Colonic mucosa (tissue), 4 donors: ENCODE measurements around the gene NFIA. TPM values are rescaled to one million over a fixed set of nuclear protein-coding genes. Genes with fewer than 3 reads are reported as not detected.

Experiments
- DNase-seq: peaks from one replicate; pipeline ENCODE4 v3.0.0-alpha.2; 2020
- H3K27ac ChIP-seq: fragments of 200-600 bp; one replicate; pipeline ENCODE4 v1.8.0; 2021
- H3K27me3 ChIP-seq: fragments of 200-600 bp; one replicate; pipeline ENCODE4 v1.8.0; 2021
- H3K36me3 ChIP-seq: fragments of 200-600 bp; one replicate; pipeline ENCODE4 v1.8.0; 2021
- H3K4me1 ChIP-seq: fragments of 200-600 bp; one replicate; pipeline ENCODE4 v1.8.0; 2021; ENCODE audit warnings: mild to moderate bottlenecking
- H3K4me3 ChIP-seq: fragments of 200-600 bp; one replicate; pipeline ENCODE4 v1.8.0; 2021
- H3K9ac ChIP-seq, 2 donors: one replicate each; pipeline ENCODE4 v1.7.0; 2013; ENCODE audit warnings: control low read depth in 2 of 2, low read depth in 2 of 2, low read length in 2 of 2
- H3K9me3 ChIP-seq: fragments of 200-600 bp; one replicate; pipeline ENCODE4 v1.8.0; 2021
- CTCF ChIP-seq: fragments of 200-600 bp; IDR thresholded peaks from one replicate; pipeline ENCODE4 v1.8.0; 2022; ENCODE audit warnings: antibody characterized with exemption, mild to moderate bottlenecking
- intact Hi-C: fragments of 100-400 bp; cut with DNase I; formaldehyde crosslinking; loops from one replicate; pipeline ENCODE4 v1.14.1; 2022
- total RNA-seq, 2 donors: library from RNA; stranded (reverse); fragmentation: NEBNext Ultra II Directional in 1 of 2; extraction: Animal tissue kit (Norgen Biotek cat#: 25700) in 1 of 2; gene quantifications; one replicate each; pipeline ENCODE4 v1.2.1, GENCODE V29; 2021
- donor health status: healthy.
- donor health status: DM: no; HTN: no; CAD: no.
- donor health status: DM: no; HTN: no; CAD: no.

Gene NFIA
- total RNA-seq, 2 donors from 2014 or later = 36.0 to 44.2 TPM

- H3K27me3 ChIP-seq = no peaks in the 10 kb centered on the region
- no peak overlapping the region for H3K27ac ChIP-seq
- TF ChIP-seq CTCF = no peak
- no peak overlapping the region for H3K4me3 ChIP-seq
- H3K9me3 ChIP-seq = no peaks in the 10 kb centered on the region
- H3K9ac ChIP-seq = no peak overlapping the region
- H3K36me3 ChIP-seq = no peaks in the 10 kb centered on the region
- no peaks in the 10 kb centered on the region for H3K4me1 ChIP-seq
- intact Hi-C loops = no loop called here
- no peak for DNase-seq
Measured at GRCh38 chr1:61391730-61392129, 309.4 kb downstream of the NFIA start.

DNA sequence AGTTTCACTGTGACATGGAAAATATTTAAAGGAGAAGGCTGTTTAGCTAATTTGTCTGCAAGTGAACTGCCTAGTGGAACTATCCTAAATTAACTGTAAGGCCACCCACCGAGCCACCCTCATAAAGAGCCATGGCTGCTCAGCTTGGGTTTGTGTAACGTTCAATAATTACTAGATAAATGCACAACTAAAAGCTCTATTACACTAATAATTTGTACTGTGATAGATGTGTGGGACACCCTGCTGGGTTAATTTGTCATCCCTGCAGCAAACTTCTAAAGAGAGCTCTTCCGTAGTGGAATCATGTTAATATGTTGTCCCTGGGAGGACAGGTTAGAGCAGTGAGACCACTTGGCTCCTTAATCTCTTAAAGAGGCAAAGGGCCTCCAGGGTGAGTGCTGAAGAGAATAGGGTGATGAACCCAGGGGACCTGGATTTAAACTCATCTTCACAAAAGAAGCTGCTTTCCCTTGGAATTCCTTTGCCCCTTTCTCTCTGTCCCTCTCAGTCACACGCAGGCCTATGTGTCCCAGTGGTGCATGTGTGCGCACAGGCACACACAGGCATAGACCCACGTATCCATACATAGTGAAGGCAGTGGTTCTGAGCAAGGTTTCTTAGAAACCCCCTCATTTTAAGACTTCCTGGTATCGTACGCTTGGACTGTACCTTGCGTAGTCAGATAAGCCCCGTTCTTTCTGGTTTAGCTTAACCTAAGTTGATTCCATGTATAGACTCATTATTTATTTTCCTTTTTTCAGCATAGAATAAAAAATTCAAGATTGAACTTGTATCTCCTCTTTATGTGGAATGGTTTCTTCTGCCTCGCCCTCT is 310.3 kb downstream of the NFIA start:
- no peaks in the 10 kb centered on the region for H3K4me1 ChIP-seq
- no peak for DNase-seq
- H3K9ac ChIP-seq = no peak overlapping the region
- intact Hi-C loops = no loop called here
- no peaks in the 10 kb centered on the region for H3K36me3 ChIP-seq
- no peaks in the 10 kb centered on the region for H3K27me3 ChIP-seq
- H3K27ac ChIP-seq = no peak overlapping the region
- H3K9me3 ChIP-seq = no peaks in the 10 kb centered on the region
- no peak for TF ChIP-seq CTCF
- H3K4me3 ChIP-seq = no peak overlapping the region

DNA sequence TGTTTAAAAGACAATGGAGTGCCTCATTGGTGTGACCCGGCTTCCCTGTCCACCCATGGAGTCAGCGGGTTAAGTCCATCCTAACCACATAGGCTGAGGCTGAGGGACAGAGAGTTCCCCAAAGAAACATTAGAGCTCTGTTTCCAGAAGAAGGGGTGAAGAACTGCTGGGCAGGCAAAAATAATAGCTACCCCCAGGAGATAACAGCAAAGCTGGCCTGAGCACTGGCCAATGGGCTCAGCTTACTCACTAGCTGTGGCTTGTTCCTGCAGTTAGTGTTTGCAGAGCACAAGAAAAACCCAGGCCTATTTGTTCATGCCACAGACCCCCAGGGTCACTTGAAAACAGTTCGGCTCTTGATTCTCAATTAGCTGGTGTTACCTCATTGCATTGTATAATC is 311.2 kb downstream of the NFIA start:
- no peak for TF ChIP-seq CTCF
- H3K36me3 ChIP-seq = no peaks in the 10 kb centered on the region
- H3K9me3 ChIP-seq = no peaks in the 10 kb centered on the region
- H3K9ac ChIP-seq = no peak overlapping the region
- H3K27ac ChIP-seq = no peak overlapping the region
- DNase-seq = no peak
- no peak overlapping the region for H3K4me3 ChIP-seq
- H3K27me3 ChIP-seq = no peaks in the 10 kb centered on the region
- H3K4me1 ChIP-seq = no peaks in the 10 kb centered on the region
- intact Hi-C loops = no loop called here

DNA sequence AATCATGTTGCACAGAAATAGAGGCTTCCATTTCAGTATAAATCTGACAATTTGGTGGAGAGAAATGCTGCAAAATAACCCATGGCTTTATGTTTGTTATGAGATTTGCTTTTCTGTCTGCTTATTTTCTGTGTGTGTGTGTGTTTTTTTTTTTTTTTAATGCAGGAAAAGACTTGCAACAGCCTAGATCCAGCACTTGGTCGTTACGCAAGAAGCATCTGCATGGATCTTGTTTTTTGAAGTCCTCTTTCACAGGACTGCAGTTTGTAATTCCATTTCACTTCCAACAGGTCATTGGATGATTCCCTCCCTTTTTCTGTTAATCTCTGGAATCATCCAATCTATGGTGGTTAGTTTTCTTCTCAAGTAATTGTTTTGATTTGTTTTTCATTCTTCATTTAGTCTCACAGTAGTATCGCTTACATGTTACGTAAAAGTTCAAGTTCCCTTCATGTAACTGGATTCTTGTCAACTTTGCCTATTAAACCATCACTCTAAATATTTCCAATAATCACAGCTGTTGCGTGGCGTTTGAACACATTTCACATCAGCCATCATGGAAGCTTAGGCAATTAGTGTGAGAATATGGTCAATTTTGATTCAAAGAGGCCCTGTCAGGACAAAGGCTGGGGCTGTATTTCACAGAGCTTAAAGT is 312.9 kb downstream of the NFIA start:
- Histone ChIP-seq H3K36me3 (no peaks in the 10 kb centered on the region), H3K4me3 (no peak overlapping the region), H3K27ac (no peak overlapping the region), H3K4me1 (no peaks in the 10 kb centered on the region), H3K9ac (no peak overlapping the region), H3K27me3 (no peaks in the 10 kb centered on the region), H3K9me3 (no peaks in the 10 kb centered on the region)
- intact Hi-C loops = no loop called here
- DNase-seq = no peak
- no peak for TF ChIP-seq CTCF

GRCh38 chr1:61397495-61397894 is 315.1 kb downstream of the NFIA start:
- Histone ChIP-seq H3K36me3 (no peaks in the 10 kb centered on the region), H3K9me3 (no peaks in the 10 kb centered on the region), H3K27me3 (no peaks in the 10 kb centered on the region), H3K4me3 (no peak overlapping the region), H3K27ac (no peak overlapping the region), H3K4me1 (no peaks in the 10 kb centered on the region), H3K9ac (no peak overlapping the region)
- intact Hi-C loops = no loop called here
- no peak for TF ChIP-seq CTCF
- DNase-seq = no peak
